ENCODE results near the gene GEN1. TPM values are rescaled to one million over a fixed set of nuclear protein-coding genes. Genes with fewer than 3 reads are reported as not detected.

The GEN1 gene
- total RNA-seq, 4 donors from 2014 or later, result 4.7 to 21.6 (median 6.6) TPM

- DNase-seq, result no peak
- H3K36me3 ChIP-seq, result no peaks in the 10 kb centered on the region
- H3K4me1 ChIP-seq, result no peaks in the 10 kb centered on the region
- H3K27ac ChIP-seq, result no peak overlapping the region
- TF ChIP-seq CTCF (IDR thresholded peaks at IDR 0.05), result no peak
- no peak for TF ChIP-seq POLR2A (IDR thresholded peaks at IDR 0.05)
- H3K9me3 ChIP-seq, result no peaks in the 10 kb centered on the region
- H3K27me3 ChIP-seq, result no peaks in the 10 kb centered on the region
- intact Hi-C loops (cut with DNase I; ENCODE audit: low total_unique reads), result no loop called here
- H3K4me3 ChIP-seq, result no peak overlapping the region
These were observed 39.4 kb downstream of the GEN1 start for GRCh38 chr2:17793296-17793695.

GRCh38 chr2:17793803-17794354, 39.9 kb downstream of the GEN1 start:
- TF ChIP-seq POLR2A (IDR thresholded peaks at IDR 0.05), result no peak
- no peaks in the 10 kb centered on the region for H3K27me3 ChIP-seq
- no peaks in the 10 kb centered on the region for H3K36me3 ChIP-seq
- no peak for DNase-seq
- no peak overlapping the region for H3K4me3 ChIP-seq
- intact Hi-C loops (cut with DNase I; ENCODE audit: low total_unique reads), result no loop called here
- H3K27ac ChIP-seq, result no peak overlapping the region
- no peaks in the 10 kb centered on the region for H3K4me1 ChIP-seq
- H3K9me3 ChIP-seq, result no peaks in the 10 kb centered on the region

GRCh38 chr2:17795309-17795708, 41.4 kb downstream of the GEN1 start:
- H3K9me3 ChIP-seq, result no peaks in the 10 kb centered on the region
- H3K27ac ChIP-seq, result no peak overlapping the region
- no peaks in the 10 kb centered on the region for H3K4me1 ChIP-seq
- TF ChIP-seq POLR2A (IDR thresholded peaks at IDR 0.05) (no peak), CTCF (IDR thresholded peaks at IDR 0.05) (no peak)
- intact Hi-C loops (cut with DNase I; ENCODE audit: low total_unique reads), result no loop called here
- H3K36me3 ChIP-seq, result no peaks in the 10 kb centered on the region
- no peaks in the 10 kb centered on the region for H3K27me3 ChIP-seq
- DNase-seq, result no peak
- no peak overlapping the region for H3K4me3 ChIP-seq

GRCh38 chr2:17798338-17798737, 44.4 kb downstream of the GEN1 start:
- no peak for DNase-seq
- Histone ChIP-seq H3K4me1 (no peaks in the 10 kb centered on the region), H3K9me3 (no peaks in the 10 kb centered on the region), H3K27me3 (no peaks in the 10 kb centered on the region), H3K27ac (no peak overlapping the region), H3K4me3 (no peak overlapping the region), H3K36me3 (no peaks in the 10 kb centered on the region)
- TF ChIP-seq POLR2A (IDR thresholded peaks at IDR 0.05) (no peak), CTCF (IDR thresholded peaks at IDR 0.05) (no peak)
- intact Hi-C loops (cut with DNase I; ENCODE audit: low total_unique reads), result no loop called here

GRCh38 chr2:17799301-17800120, 45.6 kb downstream of the GEN1 start:
- H3K27me3 ChIP-seq, result no peaks in the 10 kb centered on the region
- no peak overlapping the region for H3K27ac ChIP-seq
- H3K36me3 ChIP-seq, result no peaks in the 10 kb centered on the region
- intact Hi-C loops (cut with DNase I; ENCODE audit: low total_unique reads), result no loop called here
- H3K9me3 ChIP-seq, result no peaks in the 10 kb centered on the region
- no peak for DNase-seq
- TF ChIP-seq CTCF (IDR thresholded peaks at IDR 0.05) (no peak), POLR2A (IDR thresholded peaks at IDR 0.05) (no peak)
- H3K4me3 ChIP-seq, result no peak overlapping the region
- no peaks in the 10 kb centered on the region for H3K4me1 ChIP-seq

Data from uterus (tissue), 4 donors.